Smooth muscle cell of the coronary artery (primary cell): ENCODE data around the gene PPWD1. TPM values are rescaled to one million over a fixed set of nuclear protein-coding genes. Genes with fewer than 3 reads are reported as not detected.

Experiments used
- total RNA-seq: library from RNA; depleted of rRNA; stranded (reverse); fragments of >200 nt; gene quantifications from 2 replicates; pipeline ENCODE4 v1.2.3, GENCODE V29; 2014; ENCODE audit warnings: low replicate concordance

Gene PPWD1
- total RNA-seq = 25.5 and 32.4 TPM in 2 replicates

DNA sequence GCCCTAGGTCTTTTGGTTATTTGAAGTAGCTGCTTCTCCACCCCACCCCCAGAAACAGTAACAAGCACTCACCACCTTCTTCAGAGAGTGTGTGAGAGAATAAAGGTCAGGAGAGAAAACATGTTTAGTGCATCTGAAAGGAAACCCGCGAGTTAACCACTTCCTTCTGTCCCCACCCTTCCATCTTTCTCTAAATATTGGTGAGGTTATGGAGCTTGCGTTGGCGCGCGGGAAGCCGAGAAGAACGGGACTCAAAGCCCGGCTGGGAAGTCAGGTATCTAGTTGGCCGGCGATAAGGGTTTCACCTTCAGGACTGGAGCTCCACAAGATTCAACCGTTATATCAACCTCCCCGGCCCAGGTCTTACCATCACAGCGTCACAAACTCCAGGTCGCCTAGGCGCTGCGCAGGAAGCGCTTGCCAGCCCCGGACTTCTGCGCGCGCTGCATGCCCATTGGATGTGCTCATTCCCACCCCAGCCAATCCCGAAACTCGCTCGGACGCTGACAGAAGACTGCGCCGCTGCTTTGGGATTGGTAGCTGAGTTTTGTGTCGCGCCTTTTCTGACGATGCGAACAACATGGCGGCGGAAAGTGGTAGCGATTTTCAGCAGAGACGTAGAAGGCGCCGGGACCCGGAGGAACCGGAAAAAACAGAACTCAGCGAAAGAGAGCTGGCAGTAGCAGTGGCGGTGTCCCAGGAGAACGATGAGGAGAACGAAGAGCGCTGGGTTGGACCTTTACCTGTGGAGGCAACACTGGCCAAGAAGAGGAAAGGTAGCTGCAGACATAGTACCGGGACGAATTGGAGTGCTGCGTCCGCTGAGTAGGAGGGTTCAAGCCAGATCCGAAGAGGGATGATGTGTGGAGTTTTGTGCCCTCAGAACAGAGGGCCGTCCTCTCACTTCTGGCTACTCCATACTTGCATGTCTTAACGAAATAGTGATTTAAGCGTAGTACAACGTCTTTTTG, at the start of gene PPWD1, which contains the start of gene CENPK:
PPWD1 (plus strand) TSS at position 566 of the 971 bp plus-strand sequence; CDS start at position 581, 15 bp downstream.
CENPK (minus strand) TSS at position 438 of the 971 bp plus-strand sequence. CDS start 8,261 bp downstream, outside the sequence.

DNA sequence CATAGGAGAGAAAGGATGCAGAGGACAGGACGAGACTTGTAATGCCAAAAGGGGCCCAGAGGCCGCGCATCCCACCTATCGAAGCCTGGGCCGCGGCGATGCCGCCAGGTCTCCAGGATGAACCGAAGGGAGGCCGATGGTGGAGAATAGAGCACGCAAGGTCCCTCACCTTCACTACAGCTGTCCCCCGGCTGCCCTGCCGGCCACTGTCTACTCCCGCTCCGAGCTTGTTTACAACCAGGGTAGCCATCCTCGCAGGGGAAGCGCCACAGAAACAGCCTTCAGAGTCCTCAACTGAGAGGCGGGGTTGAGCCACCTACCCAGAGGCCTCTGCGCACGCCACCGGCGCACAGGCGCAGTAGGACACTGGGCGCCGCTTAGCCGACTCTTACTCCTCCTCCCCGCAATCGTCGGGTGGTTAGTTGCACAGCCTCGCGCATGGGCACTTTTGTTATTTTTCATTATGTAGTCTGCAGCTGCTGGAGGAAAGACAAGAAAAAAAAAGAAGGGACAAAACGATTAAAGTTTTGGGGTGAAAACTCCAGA, 61.0 kb downstream of the PPWD1 start, which contains the start of gene TRIM23:
TRIM23 (minus strand) TSS at position 309 of the 546 bp plus-strand sequence; CDS start at position 250, 59 bp downstream.

DNA sequence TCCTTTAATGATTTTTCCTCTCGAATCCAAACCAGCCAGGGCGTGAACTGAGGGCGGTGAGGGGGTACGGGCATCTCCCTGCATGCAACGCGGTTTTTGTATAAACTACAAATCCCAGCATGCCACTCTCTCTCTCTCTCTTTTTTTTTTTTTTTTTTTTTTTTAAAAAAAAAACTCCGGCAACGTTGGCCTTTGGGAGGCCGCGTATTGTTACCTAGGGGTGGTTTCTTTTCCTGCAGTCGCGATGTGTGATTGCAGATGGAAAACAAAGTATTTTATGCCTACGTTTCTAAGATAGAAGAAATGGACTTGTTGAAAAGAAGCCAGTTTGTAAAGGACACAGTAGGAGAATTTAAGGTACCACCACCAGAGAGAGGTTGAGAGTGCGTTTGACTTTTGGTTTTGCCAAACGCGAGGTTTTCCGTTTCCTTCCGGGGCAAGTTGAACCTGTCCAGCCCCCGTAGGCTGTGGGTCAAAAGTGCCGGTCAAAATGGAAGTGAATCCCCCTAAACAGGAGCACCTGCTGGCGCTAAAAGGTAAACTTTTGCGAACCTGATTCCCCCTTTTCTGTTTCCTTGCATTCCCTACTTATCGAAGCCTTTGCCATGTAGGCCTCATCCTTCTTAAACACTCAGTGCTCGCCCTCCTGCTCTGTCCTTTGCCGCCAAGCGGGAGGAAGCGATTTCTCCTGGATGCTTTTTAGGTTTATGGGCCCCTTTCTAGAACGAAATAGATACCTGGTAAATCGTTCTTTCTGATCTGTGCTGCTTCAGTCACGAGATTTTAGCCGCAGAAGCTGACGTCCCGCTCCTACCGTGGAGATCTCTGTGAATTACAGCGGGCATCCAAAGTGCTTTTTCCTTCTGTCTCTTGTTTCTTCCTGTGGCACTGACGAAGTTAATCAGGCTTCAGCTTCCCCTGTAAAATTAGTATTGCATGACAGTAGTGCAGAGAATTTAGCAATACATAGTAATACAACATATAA, 61.8 kb downstream of the PPWD1 start, which contains the start of the genes SHLD3 and TRAPPC13:
SHLD3 (plus strand) TSS at position 457 of the 985 bp plus-strand sequence. CDS start 4,561 bp downstream, outside the sequence.
TRAPPC13 (plus strand) TSS at position 457 of the 985 bp plus-strand sequence; CDS start at position 491, 34 bp downstream.

Other genes with a start within 250 kb of the PPWD1 start
- gene ADAMTS6, start 81.4 kb upstream of the PPWD1 start, total RNA-seq = 51.0 and 103 TPM in 2 replicates
- 5.5 TPM in 2 replicates for gene CENPK, start 128 bp upstream of the PPWD1 start, total RNA-seq
- gene TRIM23, start 61.0 kb downstream of the PPWD1 start, total RNA-seq = 34.1 and 35.0 TPM in 2 replicates
- gene SHLD3, start 61.7 kb downstream of the PPWD1 start, total RNA-seq = 1.8 and 2.3 TPM in 2 replicates
- gene TRAPPC13, start 61.7 kb downstream of the PPWD1 start, total RNA-seq = 19.8 and 23.2 TPM in 2 replicates
- gene SGTB, start 158.8 kb downstream of the PPWD1 start, total RNA-seq = 3.6 and 11.1 TPM in 2 replicates
- gene NLN, start 158.9 kb downstream of the PPWD1 start, total RNA-seq = 10.9 and 26.5 TPM in 2 replicates